NB4 (cell line): Measurements from ENCODE around the gene PLA2G12B.

Source experiments
- CTCF ChIP-seq: IDR thresholded peaks from one replicate; pipeline ENCODE4 v1.5.1; 2012; ENCODE audit warnings: low read depth, low read length
- POLR2A ChIP-seq: IDR thresholded peaks from 2 replicates; pipeline ENCODE4 v1.6.1; 2011; ENCODE audit warnings: mild to moderate bottlenecking; ENCODE audit not compliant: insufficient read length; ENCODE audit errors: extremely low read depth

GRCh38 chr10:72932259-72933015 lies 22.2 kb downstream of the PLA2G12B start:
- TF ChIP-seq CTCF (no peak), POLR2A (no peak)
